HG03342 (cell line): ENCODE measurements around the gene MPC1L.
"Not testable (repeated sequence)": the region's sequence is repeated elsewhere in the genome, so short reads cannot be mapped to it uniquely, and the experiment has no call there.

Experiments
- ATAC-seq: cut with Tn5 transposase; IDR thresholded peaks from one replicate; pipeline ENCODE4 v1.9.1; 2021; ENCODE audit warnings: mild to moderate bottlenecking, moderate library complexity; ENCODE audit not compliant: unreplicated experiment

MPC1L gene

GRCh38 chrX:40623139-40623536 is at the start of gene MPC1L:
Gene MPC1L (plus strand): TSS chrX:40623428. CDS start chrX:40623566, 138 bp downstream.
- no peak for ATAC-seq

- ATAC-seq, result no peak
Observed at GRCh38 chrX:40573763-40574162, 49.5 kb upstream of the MPC1L start.

- not testable (repeated sequence) for ATAC-seq
Observed at GRCh38 chrX:40575411-40575810, 47.8 kb upstream of the MPC1L start.

- ATAC-seq, result no peak
Observed at GRCh38 chrX:40576291-40576690, 46.9 kb upstream of the MPC1L start.

GRCh38 chrX:40578039-40578695 is 45.1 kb upstream of the MPC1L start:
- ATAC-seq, result no peak

- no peak for ATAC-seq
Observed at GRCh38 chrX:40579141-40579540, 44.1 kb upstream of the MPC1L start.

GRCh38 chrX:40579900-40580536 is 43.2 kb upstream of the MPC1L start:
- ATAC-seq, result peak; percentile 44

- ATAC-seq, result peak; percentile 93
Observed at GRCh38 chrX:40580537-40581335, 42.5 kb upstream of the MPC1L start, which contains the start of gene ATP6AP2. Gene ATP6AP2 (plus strand): TSS chrX:40580970. CDS start chrX:40581066, 96 bp downstream.

GRCh38 chrX:40581336-40581920 is 41.8 kb upstream of the MPC1L start:
- peak; percentile 6 for ATAC-seq

- not testable (repeated sequence) for ATAC-seq
Observed at GRCh38 chrX:40582178-40582577, 41.0 kb upstream of the MPC1L start.

GRCh38 chrX:40582811-40583210 is 40.4 kb upstream of the MPC1L start:
- no peak for ATAC-seq

GRCh38 chrX:40587623-40588022 is 35.6 kb upstream of the MPC1L start:
- ATAC-seq, result not testable (repeated sequence)

GRCh38 chrX:40589616-40590321 is 33.5 kb upstream of the MPC1L start:
- ATAC-seq, result not testable (repeated sequence)

GRCh38 chrX:40603446-40603845 is 19.8 kb upstream of the MPC1L start:
- ATAC-seq, result no peak

- ATAC-seq, result no peak
Observed at GRCh38 chrX:40607381-40607780, 15.8 kb upstream of the MPC1L start.

- ATAC-seq, result no peak
Observed at GRCh38 chrX:40612511-40612910, 10.7 kb upstream of the MPC1L start.

- no peak for ATAC-seq
Observed at GRCh38 chrX:40615976-40616375, 7.3 kb upstream of the MPC1L start.

- ATAC-seq, result no peak
Observed at GRCh38 chrX:40617566-40617965, 5.7 kb upstream of the MPC1L start.

GRCh38 chrX:40622479-40623138 is 619 bp upstream of the MPC1L start:
- ATAC-seq, result no peak

- no peak for ATAC-seq
Observed at GRCh38 chrX:40623665-40624064, 437 bp downstream of the MPC1L start.
